ENCODE results near the gene GAGE12D.
"Not testable (repeated sequence)": the region's sequence is repeated elsewhere in the genome, so short reads cannot be mapped to it uniquely, and the experiment has no call there.

DNA sequence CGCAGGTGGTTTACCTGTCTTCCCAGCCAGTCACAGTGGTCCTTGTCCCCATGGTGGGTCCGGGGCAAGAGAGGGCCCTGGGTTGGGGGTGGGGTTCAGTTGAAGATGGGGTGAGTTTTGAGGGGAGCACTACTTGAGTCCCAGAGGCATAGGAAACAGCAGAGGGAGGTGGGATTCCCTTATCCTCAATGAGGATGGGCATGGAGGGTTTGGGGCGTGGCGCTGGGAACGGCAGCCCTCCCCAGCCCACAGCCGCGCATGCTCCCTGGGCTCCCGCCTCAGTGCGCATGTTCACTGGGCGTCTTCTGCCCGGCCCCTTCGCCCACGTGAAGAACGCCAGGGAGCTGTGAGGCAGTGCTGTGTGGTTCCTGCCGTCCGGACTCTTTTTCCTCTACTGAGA, 47.7 kb downstream of the GAGE12D start, which contains the start of gene GAGE2A:
- TF ChIP-seq, protein P1, sequence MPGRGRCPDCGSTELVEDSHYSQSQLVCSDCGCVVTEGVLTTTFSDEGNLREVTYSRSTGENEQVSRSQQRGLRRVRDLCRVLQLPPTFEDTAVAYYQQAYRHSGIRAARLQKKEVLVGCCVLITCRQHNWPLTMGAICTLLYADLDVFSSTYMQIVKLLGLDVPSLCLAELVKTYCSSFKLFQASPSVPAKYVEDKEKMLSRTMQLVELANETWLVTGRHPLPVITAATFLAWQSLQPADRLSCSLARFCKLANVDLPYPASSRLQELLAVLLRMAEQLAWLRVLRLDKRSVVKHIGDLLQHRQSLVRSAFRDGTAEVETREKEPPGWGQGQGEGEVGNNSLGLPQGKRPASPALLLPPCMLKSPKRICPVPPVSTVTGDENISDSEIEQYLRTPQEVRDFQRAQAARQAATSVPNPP (IDR thresholded peaks at IDR 0.05; ENCODE audit: borderline replicate concordance, insufficient read depth, insufficient read length) = not testable (repeated sequence)
- not testable (repeated sequence) for TF ChIP-seq JUNB (CRISPR knock-in tag; conservative IDR thresholded peaks at IDR 0.05)
